HL-60 (cell line): ENCODE results near the gene SLC8B1. TPM values are rescaled to one million over a fixed set of nuclear protein-coding genes. Genes with fewer than 3 reads are reported as not detected.

Experiments
- DNase-seq, 2 experiments: peaks; one replicate each; pipeline ENCODE4 v3.0.0-alpha.2; 2010 to 2020; ENCODE audit warnings: low read depth in 1 of 2, low spot score in 1 of 2
- H3K27ac ChIP-seq: fragments of 250-450 bp; sonication (Bioruptor Pico); replicated peaks from 2 replicates; pipeline ENCODE4 v1.5.1; 2020; ENCODE audit warnings: mild to moderate bottlenecking, moderate library complexity
- H3K27me3 ChIP-seq: fragments of 250-450 bp; sonication (Bioruptor Pico); 2 replicates; pipeline ENCODE4 v1.5.1; 2021; ENCODE audit warnings: mild to moderate bottlenecking, moderate library complexity; ENCODE audit not compliant: insufficient read depth, poor library complexity, severe bottlenecking
- H3K4me3 ChIP-seq: replicated peaks from 2 replicates; pipeline ENCODE4 v1.5.1; 2011; ENCODE audit warnings: mild to moderate bottlenecking, control low read depth, low read length; ENCODE audit not compliant: insufficient read depth
- GABPA ChIP-seq: IDR thresholded peaks from 2 replicates; pipeline ENCODE4 v1.6.1; 2012; ENCODE audit warnings: low read depth
- POLR2AphosphoS5 ChIP-seq: IDR thresholded peaks from 2 replicates; pipeline ENCODE4 v1.6.1; 2012; ENCODE audit warnings: low read depth
- microRNA-seq: library from miRNA; unstranded; fragments of <30 nt; microRNA quantifications from one replicate; pipeline ENCODE4, GENCODE V29; 2018
- TF ChIP-seq, protein P1 (sequence below): IDR thresholded peaks from 2 replicates; pipeline ENCODE4 v1.6.1; 2012; ENCODE audit warnings: low read depth; ENCODE audit not compliant: insufficient replicate concordance
- TF ChIP-seq, protein P2 (sequence below): IDR thresholded peaks from one replicate; pipeline ENCODE4 v1.5.1; 2011; ENCODE audit warnings: low read length, control low read depth, inconsistent platforms; ENCODE audit not compliant: insufficient read depth

SLC8B1 gene

DNA sequence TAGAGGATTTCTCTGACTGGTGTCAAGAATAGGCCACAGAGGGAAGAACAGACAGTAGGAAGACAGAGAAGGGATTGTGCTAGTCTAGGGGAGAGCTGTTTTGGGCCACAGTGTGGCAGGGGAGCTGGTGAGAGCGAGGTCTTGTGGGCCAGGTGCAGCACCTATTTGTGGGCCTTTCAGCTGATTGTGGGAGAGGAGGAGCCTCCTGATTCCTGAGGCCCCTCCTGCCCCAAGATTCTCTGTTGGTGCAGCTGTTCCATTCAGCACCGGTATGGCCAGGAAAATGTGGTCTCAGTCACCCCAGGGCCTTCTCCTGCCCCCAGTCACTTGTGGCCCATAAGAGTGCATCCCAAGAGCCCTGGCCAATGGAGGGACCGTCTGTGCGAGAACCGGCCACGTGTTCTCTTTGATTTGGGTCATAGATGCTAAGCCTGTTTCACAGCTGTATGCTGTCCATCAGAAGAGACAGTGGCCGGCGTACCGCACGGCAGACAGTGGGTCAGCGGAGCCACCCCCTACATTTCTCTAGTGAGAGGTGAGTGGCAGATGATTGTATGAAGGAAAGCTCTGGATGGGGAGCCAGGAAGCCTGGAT is 86.0 kb downstream of the SLC8B1 start:
- TF ChIP-seq POLR2AphosphoS5 = no peak
- TF ChIP-seq, protein P1, sequence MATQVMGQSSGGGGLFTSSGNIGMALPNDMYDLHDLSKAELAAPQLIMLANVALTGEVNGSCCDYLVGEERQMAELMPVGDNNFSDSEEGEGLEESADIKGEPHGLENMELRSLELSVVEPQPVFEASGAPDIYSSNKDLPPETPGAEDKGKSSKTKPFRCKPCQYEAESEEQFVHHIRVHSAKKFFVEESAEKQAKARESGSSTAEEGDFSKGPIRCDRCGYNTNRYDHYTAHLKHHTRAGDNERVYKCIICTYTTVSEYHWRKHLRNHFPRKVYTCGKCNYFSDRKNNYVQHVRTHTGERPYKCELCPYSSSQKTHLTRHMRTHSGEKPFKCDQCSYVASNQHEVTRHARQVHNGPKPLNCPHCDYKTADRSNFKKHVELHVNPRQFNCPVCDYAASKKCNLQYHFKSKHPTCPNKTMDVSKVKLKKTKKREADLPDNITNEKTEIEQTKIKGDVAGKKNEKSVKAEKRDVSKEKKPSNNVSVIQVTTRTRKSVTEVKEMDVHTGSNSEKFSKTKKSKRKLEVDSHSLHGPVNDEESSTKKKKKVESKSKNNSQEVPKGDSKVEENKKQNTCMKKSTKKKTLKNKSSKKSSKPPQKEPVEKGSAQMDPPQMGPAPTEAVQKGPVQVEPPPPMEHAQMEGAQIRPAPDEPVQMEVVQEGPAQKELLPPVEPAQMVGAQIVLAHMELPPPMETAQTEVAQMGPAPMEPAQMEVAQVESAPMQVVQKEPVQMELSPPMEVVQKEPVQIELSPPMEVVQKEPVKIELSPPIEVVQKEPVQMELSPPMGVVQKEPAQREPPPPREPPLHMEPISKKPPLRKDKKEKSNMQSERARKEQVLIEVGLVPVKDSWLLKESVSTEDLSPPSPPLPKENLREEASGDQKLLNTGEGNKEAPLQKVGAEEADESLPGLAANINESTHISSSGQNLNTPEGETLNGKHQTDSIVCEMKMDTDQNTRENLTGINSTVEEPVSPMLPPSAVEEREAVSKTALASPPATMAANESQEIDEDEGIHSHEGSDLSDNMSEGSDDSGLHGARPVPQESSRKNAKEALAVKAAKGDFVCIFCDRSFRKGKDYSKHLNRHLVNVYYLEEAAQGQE = no peak
- no peak for TF ChIP-seq GABPA
- TF ChIP-seq, protein P2, sequence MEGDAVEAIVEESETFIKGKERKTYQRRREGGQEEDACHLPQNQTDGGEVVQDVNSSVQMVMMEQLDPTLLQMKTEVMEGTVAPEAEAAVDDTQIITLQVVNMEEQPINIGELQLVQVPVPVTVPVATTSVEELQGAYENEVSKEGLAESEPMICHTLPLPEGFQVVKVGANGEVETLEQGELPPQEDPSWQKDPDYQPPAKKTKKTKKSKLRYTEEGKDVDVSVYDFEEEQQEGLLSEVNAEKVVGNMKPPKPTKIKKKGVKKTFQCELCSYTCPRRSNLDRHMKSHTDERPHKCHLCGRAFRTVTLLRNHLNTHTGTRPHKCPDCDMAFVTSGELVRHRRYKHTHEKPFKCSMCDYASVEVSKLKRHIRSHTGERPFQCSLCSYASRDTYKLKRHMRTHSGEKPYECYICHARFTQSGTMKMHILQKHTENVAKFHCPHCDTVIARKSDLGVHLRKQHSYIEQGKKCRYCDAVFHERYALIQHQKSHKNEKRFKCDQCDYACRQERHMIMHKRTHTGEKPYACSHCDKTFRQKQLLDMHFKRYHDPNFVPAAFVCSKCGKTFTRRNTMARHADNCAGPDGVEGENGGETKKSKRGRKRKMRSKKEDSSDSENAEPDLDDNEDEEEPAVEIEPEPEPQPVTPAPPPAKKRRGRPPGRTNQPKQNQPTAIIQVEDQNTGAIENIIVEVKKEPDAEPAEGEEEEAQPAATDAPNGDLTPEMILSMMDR = no peak
- no peak for DNase-seq
- no peak overlapping the region for H3K4me3 ChIP-seq
- H3K27ac ChIP-seq = no peak overlapping the region
- H3K27me3 ChIP-seq = no peaks in the 10 kb centered on the region

Small RNAs within 50 kb of the gene (microRNA-seq; reads per million reads assigned to microRNA genes)
- not detected for gene MIR6762
